HepG2 (cell line): Measurements from ENCODE around the gene TRAPPC3. TPM values are rescaled to one million over a fixed set of nuclear protein-coding genes. Genes with fewer than 3 reads are reported as not detected.

Experiments
- ATAC-seq: fragments of 200-7000 bp; cut with Tn5 transposase; 3 replicates; pipeline ENCODE4 v1.9.1; 2020; ENCODE audit warnings: mild to moderate bottlenecking, moderate library complexity
- BruUV-seq: library from RNA; stranded (reverse); fragments of 400-500 nt; replicated peaks from 2 replicates; lab custom pipeline; 2021; lab: Mats Ljungman, UMichigan
- CTCF ChIA-PET: fragments of 300-600 bp; formaldehyde crosslinking; extraction: SDS; loops from one replicate; lab custom pipeline; 2021; ENCODE audit warnings: low total read pairs, inconsistent platforms, low intra/inter-chr PET ratio; lab: Yijun Ruan, JAX
- POLR2A ChIA-PET: fragments of 350-600 bp; sonication (Branson Sonifier 250); formaldehyde crosslinking; loops from one replicate; lab custom pipeline; 2020; ENCODE audit warnings: antibody characterized with exemption, inconsistent platforms; lab: Yijun Ruan, JAX
- DNase-seq: peaks from one replicate; pipeline ENCODE4 v3.0.0-alpha.2; 2015; ENCODE audit warnings: low spot score
- FAIRE-seq: peaks from 3 replicates; lab custom pipeline; 2011; peaks lifted over from hg19 to GRCh38; lab: Jason Lieb, UNC
- H2AFZ ChIP-seq: one replicate; pipeline ENCODE4 v1.6.1; 2011; ENCODE audit warnings: low read length, inconsistent platforms
- H3K27ac ChIP-seq: fragments of 300-600 bp; 3 replicates; pipeline ENCODE4 v1.8.0; 2011; ENCODE audit warnings: mixed run types, mild to moderate bottlenecking, mixed read lengths, low read length, inconsistent platforms; ENCODE audit not compliant: insufficient read depth; ENCODE audit errors: extremely low read length
- H3K27me3 ChIP-seq, 2 experiments: fragments of 200-600 bp in 1 of 2; 2 replicates in 1 of 2; 3 replicates in 1 of 2; pipeline versions ENCODE4 v1.6.0 to v1.8.0; 2011; ENCODE audit warnings: low read length in 2 of 2, mild to moderate bottlenecking in 2 of 2, moderate library complexity in 2 of 2, inconsistent platforms in 1 of 2; ENCODE audit not compliant: insufficient read depth in 2 of 2, control insufficient read depth in 1 of 2
- H3K36me3 ChIP-seq, 2 experiments: fragments of 200-600 bp in 1 of 2; replicated peaks in 1 of 2; 2 replicates in 1 of 2; 3 replicates in 1 of 2; pipeline versions ENCODE4 v1.5.1 to v1.8.0; 2011; ENCODE audit warnings: low read length in 2 of 2, inconsistent platforms in 1 of 2; ENCODE audit not compliant: insufficient read depth in 2 of 2, control insufficient read depth in 1 of 2
- H3K4me1 ChIP-seq: 2 replicates; pipeline ENCODE4 v1.5.1; 2012; ENCODE audit warnings: low read length, inconsistent platforms; ENCODE audit not compliant: insufficient read depth
- H3K4me2 ChIP-seq: 2 replicates; pipeline ENCODE4 v1.6.0; 2011; ENCODE audit warnings: low read depth, low read length, inconsistent platforms
- H3K4me3 ChIP-seq, 3 experiments: fragments of 200-600 bp in 1 of 3; sonication (generic), shearing (Covaris generic) in 1 of 3; replicated peaks in 1 of 3; 2 replicates each; pipeline ENCODE4 v1.5.1; 2011 to 2016; ENCODE audit warnings: low read length in 3 of 3, inconsistent platforms in 2 of 3, low read depth in 2 of 3, mild to moderate bottlenecking in 2 of 3, control low read depth in 1 of 3, mixed read lengths in 1 of 3; ENCODE audit not compliant: insufficient read depth in 1 of 3
- H3K79me2 ChIP-seq: one replicate; pipeline ENCODE4 v1.6.1; 2011; ENCODE audit warnings: low read length, inconsistent platforms; ENCODE audit not compliant: insufficient read depth
- H3K9ac ChIP-seq: 2 replicates; pipeline ENCODE4 v1.6.0; 2011; ENCODE audit warnings: mild to moderate bottlenecking, low read depth, low read length, inconsistent platforms; ENCODE audit not compliant: insufficient read depth
- H3K9me3 ChIP-seq: 2 replicates; pipeline ENCODE4 v1.5.1; 2012; ENCODE audit warnings: mild to moderate bottlenecking, low read length
- H4K20me1 ChIP-seq: 2 replicates; pipeline ENCODE4 v1.6.0; 2011; ENCODE audit warnings: inconsistent platforms, mild to moderate bottlenecking, low read length, moderate library complexity; ENCODE audit not compliant: insufficient read depth
- HCFC1 ChIP-seq: fragments of 150-350 bp; IDR thresholded peaks from 2 replicates; pipeline ENCODE4 v1.6.1; 2014; ENCODE audit warnings: low read depth, low read length
- ZFAT ChIP-seq: sonication (generic); formaldehyde crosslinking; conservative IDR thresholded peaks from 2 replicates; pipeline ENCODE4 v1.8.1; 2023; ENCODE audit warnings: missing genetic modification reagents, inconsistent platforms
- ZNF484 ChIP-seq: sonication (generic); formaldehyde crosslinking; IDR thresholded peaks from 2 replicates; pipeline ENCODE4 v1.5.1; 2020; ENCODE audit warnings: mild to moderate bottlenecking, low read depth, missing genetic modification reagents, borderline replicate concordance
- ZNF605 ChIP-seq: sonication (generic); formaldehyde crosslinking; IDR thresholded peaks from 2 replicates; pipeline ENCODE4 v1.8.0; 2022; ENCODE audit warnings: mild to moderate bottlenecking, missing genetic modification reagents
- ZZZ3 ChIP-seq: sonication (generic); formaldehyde crosslinking; IDR thresholded peaks from 2 replicates; pipeline ENCODE4 v1.4.0; 2020; ENCODE audit warnings: missing genetic modification reagents, mild to moderate bottlenecking, borderline replicate concordance
- WGBS: methylation state at CpG from one replicate; pipeline ENCODE4 v1.1.6; 2017; ENCODE audit warnings: low lambda C conversion rate; 5-methylcytosine and 5-hydroxymethylcytosine counted together
- in situ Hi-C: cut with HindIII; loops from 2 replicates; pipeline ENCODE4 v1.10.0; 2017; ENCODE audit warnings: low pct_unique_long_range_greater_than_20kb; ENCODE audit not compliant: extremely low pct_ligation_motif_present
- intact Hi-C: fragments of 100-400 bp; cut with micrococcal nuclease; formaldehyde crosslinking; loops from one replicate; pipeline ENCODE4 v1.10.0; 2022; ENCODE audit not compliant: unreplicated experiment
- polyA plus RNA-seq, 8 experiments: library from polyadenylated mRNA; depleted of rRNA in 3 of 8; stranded (reverse) in 7 of 8; unstranded in 1 of 8; fragments of >200 nt; fragmentation: Illumina TruSeq in 4 of 8; extraction: Trizol in 4 of 8; gene quantifications; 2 replicates each; pipeline versions ENCODE4 v1.2.1 to v1.2.3, GENCODE V29; 2011 to 2016; ENCODE audit warnings: low read depth in 4 of 8, missing spikeins in 1 of 8, mixed read lengths in 1 of 8; ENCODE audit not compliant: insufficient read depth in 1 of 8
- total RNA-seq, 5 experiments: library from RNA; depleted of rRNA; stranded (reverse); fragments of >200 nt; fragmentation: Illumina TruSeq; extraction: Trizol; gene quantifications; 2 replicates each; pipeline ENCODE4 v1.2.3, GENCODE V29; 2016; ENCODE audit warnings: low read depth in 1 of 5
- TF ChIP-seq, protein P1 (sequence below): fragments of 450-650 bp; IDR thresholded peaks from 2 replicates; pipeline ENCODE4 v1.6.1; 2016

TRAPPC3 gene
- total and polyA plus RNA-seq, 2 of the 13 experiments (the other 11 are each of a cell fraction or from before 2014, with no cell fraction given) = 53.7 to 62.4 TPM

DNA sequence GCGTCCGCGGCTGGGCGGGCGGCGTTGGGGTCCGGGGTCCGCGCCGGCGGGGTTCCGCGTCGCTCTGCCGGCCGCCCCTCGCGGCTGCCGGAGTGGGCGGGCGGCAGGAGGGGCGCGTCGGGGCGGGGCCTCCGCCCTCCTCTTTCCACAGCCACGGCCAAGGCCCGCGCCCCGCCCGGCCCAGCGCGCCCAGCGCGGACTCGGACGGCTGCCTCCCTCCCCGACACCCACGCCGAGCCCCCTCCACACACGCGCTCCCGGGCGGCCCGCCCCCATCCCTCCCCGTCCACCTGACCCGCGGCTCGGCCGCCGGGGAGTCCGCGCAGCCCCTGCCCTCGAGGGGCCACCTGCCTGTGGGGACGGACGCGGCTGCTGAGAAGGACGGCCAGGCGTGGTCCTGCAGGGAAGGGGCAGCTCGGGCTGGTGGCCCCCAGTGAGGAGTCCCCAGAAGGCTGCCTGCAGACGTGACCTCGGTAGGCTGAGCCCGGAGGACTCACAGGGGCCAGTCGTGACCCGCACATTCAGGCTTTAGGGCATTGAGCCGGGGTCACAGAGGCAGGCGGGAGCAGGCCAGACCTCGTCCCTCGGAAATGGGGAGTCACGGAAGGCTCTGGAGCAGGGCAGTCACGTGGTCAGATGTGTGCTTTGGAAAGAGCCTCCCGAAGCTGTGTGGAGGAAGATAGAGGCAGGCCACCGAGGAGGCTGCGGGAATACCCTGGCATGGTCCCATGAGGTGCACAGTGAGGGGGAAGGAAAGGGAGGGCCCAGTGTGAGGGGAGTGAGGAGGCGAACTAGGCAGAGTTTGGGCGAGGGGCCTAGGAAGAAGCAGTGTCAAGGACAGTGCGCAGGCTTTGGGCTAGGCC, 23.9 kb downstream of the TRAPPC3 start, which contains the start of gene COL8A2 (continued):
- no peak for TF ChIP-seq HCFC1

DNA sequence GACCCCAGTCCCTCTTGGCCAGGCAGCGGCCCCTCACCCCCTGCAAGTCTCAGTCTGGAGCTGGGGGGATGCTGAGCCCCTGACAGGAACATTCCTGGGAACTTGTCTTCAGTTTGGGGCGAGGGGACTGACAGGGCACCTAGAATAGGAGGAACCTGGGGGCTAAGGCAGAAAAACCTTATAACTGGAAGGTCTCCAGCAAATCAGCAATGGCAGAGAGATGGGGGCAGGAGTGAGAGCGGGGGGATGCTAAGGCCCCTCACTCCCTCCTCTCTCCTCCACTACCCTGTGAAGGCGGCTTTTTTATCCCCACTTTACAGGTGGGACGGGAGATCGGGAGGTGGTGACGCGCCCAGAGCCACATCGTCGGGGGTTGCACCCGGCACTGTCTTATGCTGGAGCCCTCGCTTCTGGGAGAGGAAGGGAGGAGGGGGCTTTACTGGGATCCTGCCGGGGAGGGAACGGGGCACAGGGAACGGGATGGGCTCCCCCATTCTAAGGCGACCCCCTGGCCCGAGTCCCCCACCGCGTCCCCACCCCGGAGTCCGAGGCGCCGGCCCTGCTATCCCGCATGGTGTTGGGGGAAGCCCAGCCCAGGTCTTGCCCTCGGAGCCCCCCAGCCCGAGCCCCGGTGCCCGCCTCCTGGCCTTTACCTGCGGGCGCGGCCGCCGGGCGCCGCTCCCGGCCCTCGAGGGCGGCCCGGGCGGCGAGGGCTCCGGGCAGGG, 24.7 kb downstream of the TRAPPC3 start:
- FAIRE-seq = no peak
- H4K20me1 ChIP-seq = no peaks in the 10 kb centered on the region
- intact Hi-C loops (no loop called here), in situ Hi-C loops (no loop called here)
- H3K27me3 ChIP-seq = peaks cover 11 to 41% of the 10 kb centered on the region in 2 experiments; a peak in 4 of 5 replicates
- no peaks in the 10 kb centered on the region for H3K79me2 ChIP-seq
- no peak overlapping the region for H3K27ac ChIP-seq
- BruUV-seq = no TSS peak
- H2AFZ ChIP-seq = no peak overlapping the region
- no peak for TF ChIP-seq ZZZ3
- no peak for TF ChIP-seq ZFAT (CRISPR knock-in tag)
- TF ChIP-seq, all 625 proteins: peak for 0
- H3K4me3 ChIP-seq = peak overlapping the region in 1 of 3 experiments; percentile 59; a peak in 1 of 6 replicates
- peak overlapping the region; percentile 67; the same call in 1 of the 2 replicates for H3K4me2 ChIP-seq
- no peaks in the 10 kb centered on the region for H3K9me3 ChIP-seq
- no peak for ATAC-seq
- no peaks in the 10 kb centered on the region for H3K36me3 ChIP-seq
- CTCF ChIA-PET = no interaction called here
- POLR2A ChIA-PET = no interaction called here
- no peak for DNase-seq
- H3K9ac ChIP-seq = no peak overlapping the region
- peaks cover 55% of the 10 kb centered on the region for H3K4me1 ChIP-seq
- WGBS = 72% methylated on average over 10 of the region's 42 CpGs

DNA sequence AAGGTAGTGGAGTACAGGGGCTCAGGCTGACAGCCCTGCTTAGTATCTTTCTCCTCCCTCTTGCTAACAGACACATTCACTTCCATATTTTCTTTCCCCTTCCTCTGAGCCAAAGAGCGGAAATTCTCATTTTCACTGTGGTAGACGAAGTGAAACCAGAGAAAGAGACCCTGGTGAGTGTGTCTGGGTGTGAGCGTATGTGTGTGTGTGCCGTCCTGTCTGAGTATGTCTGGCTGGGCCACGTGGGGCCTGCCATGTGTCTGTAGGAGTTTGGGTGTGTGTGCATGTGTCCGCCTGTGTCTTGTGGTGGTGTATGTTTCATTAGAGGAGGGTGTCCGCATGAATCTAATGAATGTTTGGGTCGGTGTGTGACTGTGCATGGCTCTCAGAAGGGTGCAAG, 25.9 kb downstream of the TRAPPC3 start:
- in situ Hi-C loops = no loop called here

More for the DNA sequence above, 25.9 kb downstream of the TRAPPC3 start:
- Histone ChIP-seq H3K79me2 (no peaks in the 10 kb centered on the region), H3K9me3 (no peaks in the 10 kb centered on the region), H3K9ac (no peak overlapping the region; the same call in 1 of the 2 replicates), H3K27me3 (peaks cover 11 to 47% of the 10 kb centered on the region in 2 experiments; a peak in 4 of 5 replicates), H2AFZ (no peak overlapping the region), H4K20me1 (no peaks in the 10 kb centered on the region), H3K4me3 (peak overlapping the region in 1 of 3 experiments; percentile 34; a peak in 1 of 6 replicates), H3K27ac (no peak overlapping the region), H3K4me1 (peaks cover 64% of the 10 kb centered on the region), H3K36me3 (no peaks in the 10 kb centered on the region), H3K4me2 (peak overlapping the region; percentile 67)
- intact Hi-C loops = no loop called here
- TF ChIP-seq ZNF484 (no peak), ZNF605 (CRISPR knock-in tag) (no peak)
- TF ChIP-seq, protein P1, sequence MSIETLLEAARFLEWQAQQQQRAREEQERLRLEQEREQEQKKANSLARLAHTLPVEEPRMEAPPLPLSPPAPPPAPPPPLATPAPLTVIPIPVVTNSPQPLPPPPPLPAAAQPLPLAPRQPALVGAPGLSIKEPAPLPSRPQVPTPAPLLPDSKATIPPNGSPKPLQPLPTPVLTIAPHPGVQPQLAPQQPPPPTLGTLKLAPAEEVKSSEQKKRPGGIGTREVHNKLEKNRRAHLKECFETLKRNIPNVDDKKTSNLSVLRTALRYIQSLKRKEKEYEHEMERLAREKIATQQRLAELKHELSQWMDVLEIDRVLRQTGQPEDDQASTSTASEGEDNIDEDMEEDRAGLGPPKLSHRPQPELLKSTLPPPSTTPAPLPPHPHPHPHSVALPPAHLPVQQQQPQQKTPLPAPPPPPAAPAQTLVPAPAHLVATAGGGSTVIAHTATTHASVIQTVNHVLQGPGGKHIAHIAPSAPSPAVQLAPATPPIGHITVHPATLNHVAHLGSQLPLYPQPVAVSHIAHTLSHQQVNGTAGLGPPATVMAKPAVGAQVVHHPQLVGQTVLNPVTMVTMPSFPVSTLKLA = peak; percentile 92
- FAIRE-seq (no peak), DNase-seq (no peak), ATAC-seq (peak; percentile 32)
- no TSS peak for BruUV-seq
- CTCF ChIA-PET = no interaction called here
- 16% methylated on average over 6 of the region's 8 CpGs for WGBS
- POLR2A ChIA-PET = no interaction called here
